HG02678 (cell line): ENCODE data around the gene CD33.
"Not testable (repeated sequence)": the region's sequence is repeated elsewhere in the genome, so short reads cannot be mapped to it uniquely, and the experiment has no call there.

Experiments
- ATAC-seq: cut with Tn5 transposase; IDR thresholded peaks from one replicate; pipeline ENCODE4 v1.9.1; 2021; ENCODE audit warnings: mild to moderate bottlenecking, moderate library complexity; ENCODE audit not compliant: unreplicated experiment

CD33 gene

GRCh38 chr19:51224898-51225393 is at the start of gene CD33:
Gene CD33, plus strand, starts transcription at chr19:51225080. Its CDS starts 39 bp downstream, at chr19:51225119.
- ATAC-seq = not testable (repeated sequence)

DNA sequence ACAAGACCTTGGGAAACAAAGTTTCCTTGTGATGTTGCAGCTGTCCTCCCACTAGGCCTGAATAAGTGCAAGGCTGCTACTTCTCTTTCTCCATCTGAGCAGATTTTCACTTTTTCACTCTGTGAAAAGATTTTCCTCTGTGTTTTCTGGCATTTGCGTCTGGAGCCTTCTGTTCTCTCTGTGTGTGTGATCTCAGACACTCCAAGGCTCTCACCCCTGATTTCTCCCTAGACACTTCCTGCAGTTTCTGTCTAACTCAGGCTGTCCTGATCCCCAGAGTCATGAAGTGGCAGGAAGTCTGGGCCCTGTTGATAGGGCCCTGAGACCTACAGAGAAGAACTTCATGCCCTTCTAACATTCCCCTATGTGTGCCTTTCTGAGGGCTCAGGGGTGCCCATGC is 45.6 kb upstream of the CD33 start:
- ATAC-seq = no peak

- no peak for ATAC-seq
These were observed 43.4 kb upstream of the CD33 start for GRCh38 chr19:51181377-51181912.

DNA sequence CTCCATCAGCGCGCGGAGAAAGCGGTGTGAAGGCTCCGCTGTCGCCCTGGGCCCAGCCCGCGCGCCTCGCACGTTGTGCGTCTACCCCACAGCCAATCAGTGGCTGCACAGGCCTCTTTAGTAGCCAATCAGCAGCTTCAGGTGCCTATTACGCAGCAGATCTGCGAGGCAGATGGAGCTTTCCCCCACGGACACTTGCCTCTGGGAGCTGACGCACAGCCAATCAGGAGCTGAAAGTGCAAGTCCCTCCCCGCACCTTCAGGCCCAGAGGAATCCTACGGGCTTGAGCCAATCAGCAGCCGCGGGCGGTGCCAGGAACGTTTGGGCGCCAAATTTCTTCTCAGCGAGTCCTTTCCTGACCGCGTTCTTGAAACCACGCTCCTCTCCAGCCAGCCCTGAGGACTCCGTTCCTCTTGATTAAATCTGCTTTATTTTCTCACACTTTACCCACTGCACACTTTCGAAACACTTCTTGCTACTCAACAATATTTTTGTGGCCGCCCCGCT is 42.9 kb upstream of the CD33 start:
- no peak for ATAC-seq

GRCh38 chr19:51183629-51184028 is 41.3 kb upstream of the CD33 start:
- ATAC-seq = no peak

GRCh38 chr19:51185069-51185867 is 39.6 kb upstream of the CD33 start:
- no peak for ATAC-seq

GRCh38 chr19:51185868-51186215 is 39.0 kb upstream of the CD33 start:
- ATAC-seq = no peak

GRCh38 chr19:51186323-51186722 is 38.6 kb upstream of the CD33 start:
- no peak for ATAC-seq

DNA sequence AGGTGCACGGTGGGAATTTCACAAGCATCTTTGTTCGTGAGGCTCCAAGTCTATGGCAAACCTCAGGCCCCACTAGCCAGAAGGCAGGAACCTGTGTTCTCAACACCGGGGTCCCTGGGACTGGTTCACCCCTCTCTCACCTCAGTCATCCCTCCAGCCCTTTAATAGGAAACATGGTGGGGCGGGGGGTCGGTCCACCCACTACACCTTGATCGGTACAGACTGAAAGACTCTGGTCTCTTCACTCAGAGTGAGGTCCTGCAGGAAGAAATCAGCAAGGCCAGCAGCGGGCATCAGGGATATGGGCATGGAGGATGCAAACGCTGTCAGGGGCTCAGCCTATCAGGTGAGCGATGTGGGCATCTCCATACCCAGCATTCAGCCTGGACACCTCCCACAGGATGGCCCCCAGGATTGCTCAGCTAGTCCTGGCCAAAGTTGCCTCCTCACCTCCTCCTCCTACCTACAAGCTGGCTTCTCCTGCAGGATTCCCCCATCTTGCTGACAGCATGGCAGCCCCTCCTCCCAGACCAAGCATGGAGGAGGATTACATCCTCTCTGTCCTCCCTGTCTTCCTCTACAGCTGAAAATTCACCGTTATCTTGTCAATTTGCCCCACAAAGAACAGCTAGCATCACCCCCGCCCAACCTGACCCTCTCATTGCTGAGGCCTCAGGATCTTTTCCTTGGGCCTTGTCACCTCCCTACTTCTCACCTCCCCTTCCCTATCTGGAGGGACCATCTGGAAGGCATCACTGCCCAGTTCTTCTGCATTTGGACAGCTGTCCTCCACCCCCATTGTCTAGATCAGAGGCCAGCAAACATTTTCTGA is 37.3 kb upstream of the CD33 start:
- ATAC-seq = no peak

GRCh38 chr19:51188227-51188559 is 36.7 kb upstream of the CD33 start:
- no peak for ATAC-seq

- ATAC-seq = no peak
These were observed 32.2 kb upstream of the CD33 start for GRCh38 chr19:51192689-51193088.

DNA sequence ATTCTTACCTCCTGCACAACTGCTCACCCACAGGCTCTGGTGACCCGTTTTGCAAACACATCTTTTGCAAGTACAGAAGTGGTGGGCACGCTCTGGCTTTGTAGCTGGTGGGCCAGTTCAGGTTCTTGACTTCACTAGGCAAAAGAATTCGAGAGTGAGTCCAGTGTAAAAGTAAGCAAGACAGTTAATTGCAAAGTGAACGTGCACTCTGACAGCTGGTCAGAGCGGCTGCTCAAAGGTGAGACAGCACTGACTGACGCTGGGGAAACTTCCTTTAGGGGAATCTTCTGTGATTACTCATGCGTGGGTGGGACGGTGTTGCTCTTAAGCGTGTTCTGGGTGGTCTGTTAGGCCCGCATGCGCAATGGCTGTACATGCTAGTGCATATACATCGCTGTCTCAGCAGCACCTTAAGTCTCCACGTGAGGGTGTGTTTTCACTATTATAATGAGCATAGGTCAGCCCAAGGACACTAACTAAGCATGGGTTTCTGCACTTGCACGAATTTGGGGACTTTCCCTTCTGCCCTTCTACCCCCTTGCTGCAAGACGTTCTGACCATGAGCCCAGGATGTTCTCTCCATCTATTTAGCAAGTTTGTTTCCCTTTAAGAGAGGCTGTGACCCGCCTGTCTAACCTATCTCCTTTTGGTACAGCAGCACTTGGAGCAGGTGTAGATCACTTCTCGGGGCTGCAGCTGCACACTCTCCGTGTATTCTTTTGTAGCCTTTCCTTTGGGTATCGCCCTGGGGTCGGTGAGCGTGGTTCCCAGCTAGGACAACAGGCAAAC is 30.2 kb upstream of the CD33 start:
- ATAC-seq = no peak

DNA sequence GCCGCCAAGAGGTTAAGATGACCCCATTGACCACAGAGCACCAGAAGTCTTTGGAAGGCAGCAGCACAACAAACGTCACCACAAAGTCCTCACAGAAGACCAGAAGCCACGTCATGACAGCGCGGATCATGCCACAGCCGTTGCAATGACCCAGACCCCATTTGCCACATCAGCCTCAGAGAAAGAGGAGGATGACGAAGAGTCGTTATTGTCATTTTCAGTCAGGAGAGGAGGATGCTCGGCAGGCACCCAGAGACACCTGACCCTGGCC is 29.6 kb upstream of the CD33 start:
- no peak for ATAC-seq

DNA sequence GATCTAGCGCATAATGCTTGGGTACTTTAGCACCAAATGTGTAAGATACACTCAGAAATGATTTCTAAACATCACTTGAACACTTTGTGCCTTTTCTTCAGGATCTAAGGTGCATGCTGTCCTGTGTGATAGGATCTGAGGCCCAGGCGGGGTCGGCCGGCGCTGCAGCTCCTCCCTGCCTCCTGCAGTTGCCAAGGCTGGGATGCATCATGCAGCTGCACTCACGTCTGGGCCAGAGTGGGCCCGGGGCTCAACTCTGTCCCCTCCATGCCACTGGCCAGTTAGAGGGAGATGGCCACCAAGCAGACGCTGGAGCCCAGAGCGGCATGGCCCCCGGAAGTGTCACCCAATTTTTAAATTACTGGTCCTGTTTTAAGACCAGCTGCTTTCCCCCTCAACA is 29.3 kb upstream of the CD33 start:
- no peak for ATAC-seq

DNA sequence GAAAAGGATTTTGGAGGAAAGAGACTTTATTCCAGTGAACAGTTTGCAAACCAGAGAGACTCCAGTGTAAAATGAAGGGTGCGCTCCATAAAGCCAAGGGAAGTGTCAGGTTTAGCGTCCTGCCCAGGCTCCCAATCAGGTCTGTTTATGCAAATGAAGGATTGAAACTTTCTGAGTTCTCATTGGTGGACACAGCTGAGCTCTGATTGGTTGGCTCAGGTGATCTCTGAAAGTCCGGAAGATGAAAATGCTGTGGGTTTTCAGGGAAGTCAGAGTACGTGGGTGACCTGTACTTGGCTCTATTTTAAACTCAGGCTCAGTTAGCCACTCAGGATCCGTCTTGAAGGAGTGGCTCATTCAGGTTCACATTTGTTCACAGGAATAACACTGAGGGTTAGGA is 28.7 kb upstream of the CD33 start:
- ATAC-seq = no peak

DNA sequence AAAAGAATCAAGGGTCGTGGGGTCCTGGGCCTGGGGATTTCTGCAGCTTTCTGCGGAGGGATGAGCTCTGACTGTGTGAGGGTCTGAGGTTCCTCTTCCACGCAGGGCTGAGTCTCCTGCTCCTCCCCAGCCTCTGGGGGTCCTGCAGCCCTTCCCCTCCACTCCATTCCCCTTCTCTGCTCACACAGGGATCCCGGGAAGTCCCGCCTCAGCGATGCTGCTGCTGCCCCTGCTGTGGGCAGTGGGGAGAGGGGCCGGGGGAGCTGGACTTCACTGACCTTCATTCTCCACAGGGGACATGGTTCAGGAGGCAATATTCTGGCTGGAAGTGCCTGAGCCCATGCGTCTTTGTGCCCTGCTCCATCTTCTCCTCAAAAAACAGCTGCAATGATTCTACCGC is 26.2 kb upstream of the CD33 start:
- ATAC-seq = no peak

DNA sequence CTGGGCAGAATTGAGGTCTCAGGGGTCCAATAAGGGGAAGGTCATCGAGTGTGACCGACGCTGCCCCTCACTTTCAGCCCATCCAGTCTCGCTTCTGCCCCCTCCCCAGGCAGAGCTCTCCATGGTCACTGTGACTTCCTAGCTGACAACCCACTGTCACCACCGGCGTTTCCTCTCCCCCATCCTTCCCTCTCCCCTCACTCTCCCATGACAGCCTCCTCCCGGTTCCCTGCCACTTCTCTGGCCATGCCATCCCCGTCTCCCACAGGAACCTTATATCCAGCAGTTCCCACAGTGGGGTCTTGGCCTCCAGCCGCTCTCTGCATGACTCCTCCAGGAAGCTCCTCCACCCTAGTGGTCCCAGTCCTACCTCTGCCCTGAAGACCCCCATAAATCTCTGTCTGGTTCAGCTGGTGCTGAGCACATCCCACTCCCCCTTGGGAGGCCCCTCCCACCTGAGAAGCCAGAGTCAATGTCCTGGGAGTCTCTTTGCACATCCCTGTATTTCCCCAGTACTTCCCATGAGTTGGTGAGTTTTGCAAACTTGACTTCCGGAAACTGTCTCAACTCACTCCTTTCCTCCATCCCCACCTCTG is 24.7 kb upstream of the CD33 start:
- no peak for ATAC-seq

DNA sequence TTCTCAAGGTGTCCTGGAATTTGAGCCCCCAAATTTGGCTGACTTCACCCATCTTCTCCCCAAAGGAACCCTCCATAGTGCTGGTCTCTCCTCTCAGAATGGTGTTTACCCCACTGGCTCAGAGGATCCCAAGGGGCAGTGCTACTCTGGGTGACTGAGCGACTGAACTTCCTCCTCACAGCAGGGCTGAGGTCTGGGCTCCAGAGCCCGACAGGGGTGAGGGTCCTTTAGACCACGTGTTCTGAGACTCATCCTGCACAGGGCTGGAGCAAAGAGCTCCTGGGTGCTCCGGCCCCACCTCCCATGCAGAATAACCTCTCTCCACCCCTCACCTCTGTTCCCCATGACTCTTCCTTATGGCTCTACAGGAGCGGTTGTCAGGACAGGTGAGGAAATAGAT is 23.2 kb upstream of the CD33 start:
- ATAC-seq = no peak

- ATAC-seq = no peak
These were observed 21.0 kb upstream of the CD33 start for GRCh38 chr19:51203916-51204315.

DNA sequence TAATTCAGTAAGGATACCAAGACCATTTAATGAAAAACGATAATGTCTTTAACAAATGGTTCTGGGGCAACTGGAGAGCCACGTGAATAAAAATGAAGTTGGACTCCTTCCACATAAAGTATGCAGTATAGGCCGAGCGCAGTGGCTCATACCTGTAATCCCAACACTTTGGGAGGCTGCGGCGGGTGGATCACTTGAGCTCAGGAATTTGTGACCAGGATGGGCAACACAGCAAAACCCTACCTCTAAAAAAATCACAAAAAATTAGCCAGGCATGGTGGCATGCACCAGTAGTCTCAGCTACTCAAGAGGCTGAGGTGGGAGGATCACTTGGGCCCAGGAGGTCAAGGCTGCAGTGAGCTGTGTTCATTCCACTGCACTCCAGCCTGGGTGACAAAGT is 20.6 kb upstream of the CD33 start:
- no peak for ATAC-seq

DNA sequence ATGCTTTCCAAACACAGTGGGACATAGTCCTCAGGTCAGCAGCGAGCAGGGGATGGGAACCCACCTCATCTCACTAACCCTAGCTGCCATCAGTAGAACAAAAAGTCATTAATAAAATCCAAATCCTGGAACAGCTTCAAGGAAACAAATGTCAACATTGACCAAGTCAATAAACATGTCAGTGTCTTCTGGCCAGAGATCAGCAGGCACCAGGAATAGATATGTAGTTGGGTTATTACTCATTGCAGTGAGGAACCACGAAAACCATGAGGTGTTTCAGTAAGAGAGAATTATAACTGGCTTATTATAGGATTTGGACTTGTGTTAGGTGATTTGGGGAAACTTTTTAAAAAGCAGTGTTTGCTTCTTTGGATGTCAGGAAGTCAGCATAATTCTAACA is 17.1 kb upstream of the CD33 start:
- ATAC-seq = no peak
